Caco-2 (cell line): Measurements from ENCODE around the gene GLI3. TPM values are rescaled to one million over a fixed set of nuclear protein-coding genes. Genes with fewer than 3 reads are reported as not detected.

ENCODE experiments used
- BruUV-seq: library from RNA; stranded (reverse); fragments of 400-500 nt; replicated peaks from 2 replicates; lab custom pipeline; 2021; lab: Mats Ljungman, UMichigan
- CTCF ChIA-PET: fragments of 300-600 bp; sonication (Branson Sonifier 250); formaldehyde crosslinking; loops from one replicate; lab custom pipeline; 2022; ENCODE audit warnings: antibody characterized with exemption; lab: Charles Lee
- POLR2A ChIA-PET: fragments of 300-600 bp; sonication (Branson Sonifier 250); formaldehyde crosslinking; loops from one replicate; lab custom pipeline; 2022; ENCODE audit warnings: antibody characterized with exemption; lab: Charles Lee
- DNase-seq, 2 experiments: peaks; one replicate each; pipeline versions ENCODE4 v3.0.0 to v3.0.0-alpha.2; 2020 to 2022
- H3K27me3 ChIP-seq: replicated peaks from 2 replicates; pipeline ENCODE4 v1.6.0; 2011; ENCODE audit warnings: low read length; ENCODE audit not compliant: control insufficient read depth, insufficient read depth
- H3K36me3 ChIP-seq: 2 replicates; pipeline ENCODE4 v1.5.1; 2011; ENCODE audit warnings: low read length; ENCODE audit not compliant: control insufficient read depth, insufficient read depth
- H3K4me1 ChIP-seq: fragments of 250-450 bp; sonication (Bioruptor Pico); 2 replicates; pipeline ENCODE4 v1.5.1; 2020; ENCODE audit warnings: mild to moderate bottlenecking
- H3K4me3 ChIP-seq: 2 replicates; pipeline ENCODE4 v1.5.1; 2011; ENCODE audit warnings: low read depth, mild to moderate bottlenecking, control low read depth, low read length
- H3K9me3 ChIP-seq: fragments of 250-450 bp; sonication (Bioruptor Pico); 2 replicates; pipeline ENCODE4 v1.5.1; 2020; ENCODE audit warnings: mild to moderate bottlenecking, moderate library complexity
- H3K27ac Mint-ChIP-seq: one replicate; pipeline ENCODE4 v1.8.0; 2022; ENCODE audit warnings: mixed read lengths; ENCODE audit not compliant: unreplicated experiment
- H3K27me3 Mint-ChIP-seq: one replicate; pipeline ENCODE4 v1.8.0; 2022; ENCODE audit warnings: mixed read lengths; ENCODE audit not compliant: insufficient read depth, unreplicated experiment
- H3K36me3 Mint-ChIP-seq: one replicate; pipeline ENCODE4 v1.8.0; 2022; ENCODE audit warnings: mild to moderate bottlenecking, mixed read lengths; ENCODE audit not compliant: insufficient read depth, unreplicated experiment
- H3K4me1 Mint-ChIP-seq: one replicate; pipeline ENCODE4 v1.8.0; 2022; ENCODE audit warnings: low read depth, mixed read lengths; ENCODE audit not compliant: unreplicated experiment
- H3K4me3 Mint-ChIP-seq: one replicate; pipeline ENCODE4 v1.8.0; 2022; ENCODE audit warnings: mild to moderate bottlenecking, moderate library complexity, mixed read lengths; ENCODE audit not compliant: unreplicated experiment
- H3K9me3 Mint-ChIP-seq: one replicate; pipeline ENCODE4 v1.8.0; 2022; ENCODE audit warnings: mixed read lengths; ENCODE audit not compliant: unreplicated experiment
- CTCF ChIP-seq, 2 experiments: fragments of 200-600 bp in 1 of 2; IDR thresholded peaks; 1 replicate in 1 of 2; 2 replicates in 1 of 2; pipeline versions ENCODE4 v1.5.1 to v1.8.0; 2011 to 2022; ENCODE audit warnings: antibody characterized with exemption in 1 of 2, control low read depth in 1 of 2, inconsistent platforms in 1 of 2, low read depth in 1 of 2, low read length in 1 of 2, mild to moderate bottlenecking in 1 of 2, moderate library complexity in 1 of 2; ENCODE audit not compliant: insufficient read depth in 1 of 2, severe bottlenecking in 1 of 2, unreplicated experiment in 1 of 2
- intact Hi-C: fragments of 100-400 bp; cut with micrococcal nuclease; formaldehyde crosslinking; loops from one replicate; pipeline ENCODE4 v1.10.0; 2022; ENCODE audit not compliant: unreplicated experiment
- total RNA-seq: library from RNA; stranded (reverse); gene quantifications from 2 replicates; pipeline ENCODE4 v1.2.3, GENCODE V29; 2022

GLI3 gene
- total RNA-seq, 1 experiment from 2014 or later: 1.00 TPM

GRCh38 chr7:41979834-41980307, 257.1 kb downstream of the GLI3 start:
- peak in 1 of 2 experiments; percentile 17 for DNase-seq
- TF ChIP-seq CTCF (IDR thresholded peaks at IDR 0.05; ENCODE audit: insufficient read depth in 1 of 2, low read depth in 1 of 2, low read length in 1 of 2, severe bottlenecking in 1 of 2, unreplicated experiment in 1 of 2): peak; percentile 51 to 69
- H3K27ac Mint-ChIP-seq: no peak overlapping the region

GRCh38 chr7:41978858-41979257, 258.2 kb downstream of the GLI3 start:
- Mint-ChIP-seq H3K36me3 (no peaks in the 10 kb centered on the region), H3K4me1 (no peaks in the 10 kb centered on the region), H3K9me3 (no peaks in the 10 kb centered on the region), H3K4me3 (no peak overlapping the region), H3K27me3 (peaks cover 19% of the 10 kb centered on the region), H3K27ac (no peak overlapping the region)
- TF ChIP-seq CTCF (IDR thresholded peaks at IDR 0.05; ENCODE audit: insufficient read depth in 1 of 2, low read depth in 1 of 2, low read length in 1 of 2, severe bottlenecking in 1 of 2, unreplicated experiment in 1 of 2): no peak
- DNase-seq: no peak
- no TSS peak for BruUV-seq
- intact Hi-C loops: loop anchor here (5.0 to 10.0 kb wide), 3 partner anchors 48 to 853 kb away; no protein-coding TSS in a partner anchor
- peaks cover 1% of the 10 kb centered on the region; the same call in 1 of the 2 replicates for H3K27me3 ChIP-seq
- no peaks in the 10 kb centered on the region for H3K9me3 ChIP-seq
- H3K36me3 ChIP-seq: no peaks in the 10 kb centered on the region
- ChIA-PET POLR2A (no interaction called here), CTCF (interaction anchor here (1.9 kb wide), 1 partner anchor 38 kb away, joined by 6 read pairs; no protein-coding TSS in a partner anchor)
- H3K4me1 ChIP-seq: no peaks in the 10 kb centered on the region
- no peak overlapping the region for H3K4me3 ChIP-seq

More at GRCh38 chr7:41979834-41980307, 257.1 kb downstream of the GLI3 start:
- Histone ChIP-seq H3K27me3 (peaks cover under 1% of the 10 kb centered on the region; the same call in 1 of the 2 replicates), H3K4me3 (no peak overlapping the region), H3K36me3 (no peaks in the 10 kb centered on the region), H3K4me1 (no peaks in the 10 kb centered on the region), H3K9me3 (no peaks in the 10 kb centered on the region)
- ChIA-PET POLR2A (no interaction called here), CTCF (interaction anchor here (0.6 to 1.9 kb wide), 4 partner anchors 39 to 1374 kb away, joined by 3 to 6 read pairs (median 3); no protein-coding TSS in a partner anchor)
- Mint-ChIP-seq H3K4me3 (no peak overlapping the region), H3K9me3 (no peaks in the 10 kb centered on the region), H3K4me1 (no peaks in the 10 kb centered on the region), H3K36me3 (no peaks in the 10 kb centered on the region), H3K27me3 (peaks cover 22% of the 10 kb centered on the region)
- BruUV-seq: no TSS peak
- intact Hi-C loops: loop anchor here (1.0 to 10.0 kb wide), 4 partner anchors 47 to 852 kb away; no protein-coding TSS in a partner anchor

- Histone ChIP-seq H3K9me3 (no peaks in the 10 kb centered on the region), H3K4me1 (no peaks in the 10 kb centered on the region), H3K27me3 (peaks cover 1% of the 10 kb centered on the region; the same call in 1 of the 2 replicates), H3K4me3 (no peak overlapping the region), H3K36me3 (no peaks in the 10 kb centered on the region)
- ChIA-PET POLR2A (no interaction called here), CTCF (interaction anchor here (0.6 to 1.5 kb wide), 4 partner anchors 9 to 866 kb away, joined by 3 to 5 read pairs (median 4); no protein-coding TSS in a partner anchor)
- Mint-ChIP-seq H3K4me1 (no peaks in the 10 kb centered on the region), H3K9me3 (no peaks in the 10 kb centered on the region), H3K27ac (no peak overlapping the region), H3K4me3 (no peak overlapping the region), H3K27me3 (peaks cover 19% of the 10 kb centered on the region), H3K36me3 (no peaks in the 10 kb centered on the region)
- no peak for TF ChIP-seq CTCF (IDR thresholded peaks at IDR 0.05; ENCODE audit: insufficient read depth in 1 of 2, low read depth in 1 of 2, low read length in 1 of 2, severe bottlenecking in 1 of 2, unreplicated experiment in 1 of 2)
- intact Hi-C loops: loop anchor here (1.0 to 10.0 kb wide), 4 partner anchors 37 to 855 kb away; no protein-coding TSS in a partner anchor
- no peak for DNase-seq
- no TSS peak for BruUV-seq
Measured at GRCh38 chr7:41977661-41978060, 259.3 kb downstream of the GLI3 start.
